Measurements from ENCODE around the gene SRM.

DNA sequence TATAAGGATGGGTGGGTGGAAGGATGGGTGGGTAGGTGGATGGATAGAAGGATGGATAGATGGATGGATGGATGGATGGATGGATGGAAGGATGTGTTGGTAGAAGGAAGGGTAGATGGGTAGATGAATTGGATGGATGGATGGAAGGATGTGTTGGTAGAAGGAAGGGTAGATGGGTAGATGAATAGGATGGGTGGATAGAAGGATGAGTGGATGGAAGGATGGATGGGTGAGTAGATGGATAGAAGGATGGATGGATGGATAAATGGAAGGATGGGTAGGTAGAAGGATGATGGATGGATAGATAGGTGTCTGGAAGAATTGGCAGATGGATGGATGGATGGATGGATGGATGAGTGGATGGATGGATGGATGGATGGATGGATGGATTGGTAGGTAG, 18.8 kb downstream of the SRM start:
- TF ChIP-seq CTCF (conservative IDR thresholded peaks at IDR 0.05; ENCODE audit: low read length), result no peak
- TF ChIP-seq EZH2phosphoT487 (IDR thresholded peaks at IDR 0.05; ENCODE audit: borderline replicate concordance, low read depth, low read length), result no peak

Measured in OCI-LY7 (cell line).